ENCODE data around the gene SH3D19.
"Not testable (repeated sequence)": the region's sequence is repeated elsewhere in the genome, so short reads cannot be mapped to it uniquely, and the experiment has no call there.

Gene SH3D19

DNA sequence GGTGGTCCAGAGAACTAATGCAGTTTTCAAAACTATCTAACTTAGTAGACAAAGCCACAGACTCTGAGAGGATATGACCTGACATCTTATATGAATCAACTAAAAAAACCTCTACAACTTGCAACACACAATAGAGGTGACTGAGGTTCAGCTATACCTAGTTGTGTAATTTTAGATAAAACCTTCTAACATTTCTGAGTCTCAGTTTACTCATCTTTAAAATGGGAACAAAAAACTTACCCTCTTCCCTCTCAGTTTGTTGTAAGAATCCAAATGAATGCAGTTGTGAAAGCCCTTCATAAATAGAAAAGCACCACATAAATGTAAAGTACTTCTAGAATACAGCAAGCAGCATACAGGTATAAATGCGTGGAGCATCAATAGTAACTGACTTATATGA is 5.9 kb downstream of the SH3D19 start:
- no peak for DNase-seq

DNA sequence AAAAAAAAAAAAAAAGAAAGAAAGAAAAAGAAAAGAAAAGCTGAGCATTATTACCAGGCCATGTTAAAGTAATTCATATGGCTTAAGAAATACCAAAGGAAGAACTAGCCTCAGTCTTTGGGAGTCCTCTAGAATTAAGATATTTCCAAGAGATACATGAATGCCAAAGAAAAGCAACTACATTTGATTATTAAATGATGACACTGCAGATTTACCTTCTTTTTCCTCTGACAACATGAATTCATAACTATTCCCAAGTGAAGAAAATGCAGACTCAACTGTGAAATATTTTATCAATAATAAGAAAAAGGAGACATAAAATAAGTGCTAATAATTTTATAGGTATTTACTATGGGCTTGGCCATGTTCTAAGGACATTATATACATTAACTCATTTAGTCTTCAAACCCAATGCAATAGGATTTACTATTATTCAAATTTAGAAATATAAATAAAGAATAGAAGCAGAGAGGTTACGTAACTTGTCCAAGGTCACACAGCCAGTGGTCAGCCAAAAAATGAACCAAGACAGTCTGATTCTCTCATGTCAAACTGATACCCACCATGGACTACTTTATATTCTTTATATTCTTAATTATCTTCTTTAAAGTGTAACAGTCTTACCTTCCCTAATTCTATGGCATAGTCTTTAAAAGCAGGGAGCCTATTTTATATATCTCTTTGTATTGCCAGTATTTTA is 6.9 kb downstream of the SH3D19 start:
- no peak for DNase-seq

DNA sequence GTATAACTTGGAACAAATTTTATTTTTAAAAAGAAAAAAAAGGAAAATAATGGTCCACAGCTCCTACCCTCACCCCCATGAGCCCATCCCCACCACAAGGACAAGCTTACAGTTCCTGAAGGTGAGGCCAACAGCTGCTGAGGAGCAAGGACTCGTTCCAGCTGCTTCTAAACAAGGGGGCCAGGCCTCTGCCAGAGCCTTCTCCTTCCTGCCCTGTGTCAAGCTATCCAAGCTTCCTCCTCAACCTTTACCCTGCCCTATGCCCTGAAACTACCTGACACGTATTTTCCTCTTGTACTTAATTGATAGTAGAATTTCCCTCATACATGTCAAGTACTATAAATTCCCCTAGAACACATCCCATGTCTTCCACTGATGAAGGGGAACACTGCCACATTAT is 8.8 kb downstream of the SH3D19 start:
- DNase-seq: no peak

DNA sequence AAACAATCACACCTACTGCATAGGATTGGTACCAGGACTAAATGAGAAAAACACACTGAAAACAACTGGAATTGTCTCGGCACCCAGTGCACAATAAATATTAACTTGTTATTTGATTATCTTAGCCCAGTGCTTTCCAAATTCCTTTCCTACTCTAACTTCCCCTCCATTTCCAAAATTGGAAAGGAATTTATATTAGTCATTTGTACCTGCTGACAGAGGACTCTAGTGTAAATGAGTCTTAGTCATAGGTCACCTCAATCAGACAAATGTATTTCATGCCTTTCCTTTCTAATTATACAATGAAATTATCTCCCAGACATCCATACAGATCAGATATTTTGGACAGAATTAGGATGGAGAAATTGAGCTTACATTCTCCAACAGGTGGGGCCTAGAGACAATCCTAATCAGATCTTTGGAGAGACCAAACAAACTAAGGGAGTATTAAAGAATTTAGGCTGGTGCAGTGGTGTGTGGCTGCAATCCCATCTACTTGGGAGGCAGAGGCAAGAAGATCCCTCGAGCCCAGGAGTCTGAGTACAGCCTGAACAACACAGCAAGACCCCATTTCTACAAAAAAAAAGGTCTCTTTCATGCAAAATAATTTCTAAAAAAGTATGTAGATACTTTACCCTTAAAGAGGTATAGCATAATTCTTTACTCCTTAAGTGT is 10.1 kb downstream of the SH3D19 start:
- DNase-seq: no peak

DNA sequence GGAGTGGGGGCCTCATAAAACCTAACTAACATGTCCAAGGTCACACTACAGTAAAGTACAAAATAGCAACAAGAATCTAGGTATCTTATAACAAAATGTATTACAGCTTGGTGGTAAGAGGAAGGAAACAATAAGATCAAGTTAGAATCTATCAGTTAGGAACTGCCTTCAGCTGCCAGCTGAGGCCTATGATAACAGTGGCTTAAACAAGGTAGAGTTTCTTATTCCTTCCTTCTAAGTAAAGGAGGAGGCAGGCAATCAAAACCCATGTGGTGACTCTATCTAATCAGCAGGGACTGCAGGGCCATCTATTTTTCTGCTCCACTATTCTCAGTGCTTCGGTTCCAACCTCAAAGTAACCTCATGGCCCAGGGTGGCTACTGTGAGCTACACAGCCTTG is 10.9 kb downstream of the SH3D19 start:
- DNase-seq: no peak

DNA sequence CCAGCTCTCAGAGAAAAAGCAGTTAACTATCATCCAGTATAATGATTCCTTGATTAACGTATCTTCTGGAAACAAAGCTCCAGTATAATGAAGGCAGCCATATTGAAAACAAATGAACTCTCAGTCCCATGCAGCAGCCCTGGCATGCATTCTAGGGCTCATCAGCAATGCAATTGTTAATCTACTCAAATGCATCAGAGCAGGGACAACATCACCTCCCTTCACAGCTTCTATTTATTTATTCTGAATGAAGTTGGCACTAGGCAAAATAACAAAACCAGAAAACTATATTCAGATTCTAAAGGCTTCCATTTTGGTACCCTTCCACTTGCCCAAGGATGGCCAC is 11.4 kb downstream of the SH3D19 start:
- no peak for DNase-seq

DNA sequence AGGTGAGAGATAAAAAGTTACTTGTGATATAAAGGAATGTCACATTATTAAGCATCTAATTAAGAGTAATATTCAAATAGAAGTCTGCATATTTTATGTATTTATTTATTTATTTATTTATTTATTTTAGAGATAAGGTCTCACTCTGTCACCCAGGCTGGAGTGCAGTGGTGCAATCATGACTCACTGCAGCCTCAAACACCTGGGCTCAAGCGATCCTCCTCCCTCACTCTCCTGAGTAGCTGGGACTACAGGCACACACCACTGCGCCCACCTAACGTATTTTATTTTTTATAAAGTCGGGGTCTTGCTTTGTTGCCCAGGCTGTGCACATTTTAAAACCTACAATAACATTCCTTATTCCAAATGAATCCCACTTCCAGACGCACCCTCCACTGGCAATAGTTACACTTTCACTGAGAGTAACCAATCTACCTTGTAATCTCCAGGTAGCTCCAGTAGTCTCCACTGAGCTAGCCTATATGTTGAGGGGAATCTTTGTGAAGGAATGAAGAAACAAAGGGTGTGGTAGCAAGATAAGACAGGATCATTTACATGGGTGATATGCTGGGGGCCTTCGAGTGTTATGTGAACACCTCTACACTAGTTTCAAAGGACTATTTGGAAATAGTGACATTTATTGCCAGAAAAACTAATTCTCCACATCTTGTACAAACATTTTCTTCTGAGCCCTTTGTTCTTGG is 11.9 kb downstream of the SH3D19 start:
- DNase-seq: no peak

DNA sequence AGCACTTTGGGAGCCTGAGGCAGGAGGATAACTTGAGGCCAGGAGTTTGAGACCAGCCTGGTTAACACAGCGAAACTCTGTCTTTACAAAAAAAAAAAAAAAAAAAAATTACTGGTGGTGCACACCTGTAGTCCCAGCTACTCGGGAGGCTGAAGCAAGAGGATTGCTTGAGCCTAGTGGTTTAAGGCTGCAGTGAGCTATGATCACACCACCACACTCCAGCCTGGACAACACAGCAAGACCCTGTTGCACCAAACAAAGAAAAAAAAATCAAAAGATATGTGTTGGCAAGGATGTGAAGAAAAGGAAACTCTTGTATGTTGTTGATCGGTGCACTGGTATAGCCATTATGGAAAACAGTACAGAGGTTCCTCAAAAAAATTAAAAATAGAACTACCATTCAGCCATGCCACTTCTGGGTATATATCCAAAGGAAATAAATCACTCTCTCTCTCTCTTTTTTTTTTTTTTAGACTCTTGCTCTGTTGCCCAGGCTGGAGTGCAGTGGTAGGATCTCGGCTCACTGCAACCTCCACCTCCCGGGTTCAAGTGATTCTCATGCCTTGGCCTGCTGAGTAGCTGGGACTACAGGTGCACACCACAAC is 15.2 kb downstream of the SH3D19 start:
- no peak for DNase-seq

DNA sequence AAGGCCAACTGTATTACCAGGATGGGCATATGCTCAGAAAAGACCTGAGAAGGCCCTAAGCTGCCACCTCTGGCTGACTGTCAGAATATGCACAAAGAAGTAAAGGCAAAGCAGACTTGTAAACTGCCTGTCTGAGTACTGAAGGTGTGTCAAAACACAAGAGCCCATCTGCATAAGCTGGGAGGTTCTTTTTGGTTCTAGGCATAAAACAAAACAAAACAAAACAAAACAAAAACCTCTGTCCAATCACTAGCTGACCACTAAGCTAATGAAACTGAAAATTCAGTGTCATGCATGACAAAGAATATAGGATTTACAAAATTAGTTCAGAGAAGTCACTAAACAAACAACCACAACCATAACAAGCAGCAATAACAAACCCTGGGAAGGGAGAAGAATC is 20.6 kb downstream of the SH3D19 start:
- no peak for DNase-seq

DNA sequence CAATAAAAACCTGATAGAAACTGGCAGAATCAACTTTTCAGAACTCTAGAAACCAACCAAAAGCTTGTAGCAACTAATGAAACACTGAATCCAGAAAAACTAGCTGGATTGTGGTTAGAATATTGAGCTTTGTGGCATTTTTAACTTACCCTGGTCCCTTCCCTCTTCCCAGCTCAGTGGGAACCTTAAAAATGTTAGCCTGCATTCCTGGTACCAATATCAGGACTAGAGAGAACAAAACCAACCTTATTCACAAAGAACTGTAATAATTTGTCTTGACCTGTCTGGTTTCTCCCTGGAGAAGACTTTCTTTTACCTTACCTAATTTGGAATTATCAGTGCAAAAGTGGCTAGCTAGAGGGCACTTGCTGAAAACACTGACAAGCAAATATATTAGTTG is 21.2 kb downstream of the SH3D19 start:
- DNase-seq: no peak

DNA sequence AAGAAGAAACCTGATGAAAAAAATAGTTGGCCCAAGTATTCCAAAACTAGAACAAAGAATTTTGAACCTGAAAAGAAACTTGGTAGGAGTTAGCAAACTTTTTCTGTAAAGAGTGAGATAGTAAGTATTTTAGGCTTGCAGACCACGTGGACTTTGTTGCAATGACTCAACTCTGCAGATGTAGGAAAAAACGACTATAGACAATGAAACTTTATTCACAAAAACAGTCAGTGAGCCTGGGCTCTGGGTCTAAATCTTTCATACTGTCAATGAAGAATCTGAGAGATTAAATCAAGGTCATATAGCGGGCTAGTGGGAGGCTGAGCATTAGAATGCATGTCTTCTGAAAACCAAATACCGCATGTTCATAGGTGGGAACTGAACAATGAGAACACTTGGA is 23.0 kb downstream of the SH3D19 start:
- no peak for DNase-seq

DNA sequence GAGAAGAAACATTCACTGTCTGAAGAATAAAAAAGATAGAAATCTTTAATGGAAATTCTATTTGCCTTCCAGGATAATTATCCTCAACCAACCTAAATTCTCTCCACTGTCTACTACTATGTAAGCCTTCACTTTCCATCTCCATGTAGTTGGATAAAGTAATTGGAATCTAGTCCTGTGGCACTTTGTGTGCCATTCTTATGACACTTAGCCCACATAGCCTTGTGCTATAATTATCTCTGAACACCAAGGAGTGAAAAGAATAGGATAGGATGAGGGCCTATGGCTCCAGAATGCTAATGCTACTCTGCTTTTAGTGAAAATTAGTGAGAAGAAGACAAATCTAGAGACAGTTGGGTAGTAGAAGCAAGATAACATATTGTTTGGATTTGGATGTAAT is 28.2 kb downstream of the SH3D19 start:
- no peak for DNase-seq

DNA sequence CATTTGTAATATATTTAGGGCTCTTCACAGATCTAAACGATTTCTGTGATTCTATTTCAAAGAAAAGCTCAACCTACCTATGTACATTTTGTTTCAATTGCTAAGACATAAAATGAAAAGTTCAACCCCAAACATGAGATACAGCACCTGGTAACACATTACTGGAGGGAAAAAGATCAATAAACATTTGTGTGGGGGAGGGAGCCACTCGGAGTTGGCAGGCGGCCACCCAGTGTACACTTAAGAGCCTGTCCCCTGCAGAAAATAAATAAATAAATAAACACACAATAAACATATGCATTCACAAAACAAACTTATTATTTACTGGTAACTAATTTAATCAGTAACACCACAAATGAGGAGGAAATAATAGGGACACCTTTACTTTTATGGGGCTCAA is 29.2 kb downstream of the SH3D19 start:
- DNase-seq: no peak

DNA sequence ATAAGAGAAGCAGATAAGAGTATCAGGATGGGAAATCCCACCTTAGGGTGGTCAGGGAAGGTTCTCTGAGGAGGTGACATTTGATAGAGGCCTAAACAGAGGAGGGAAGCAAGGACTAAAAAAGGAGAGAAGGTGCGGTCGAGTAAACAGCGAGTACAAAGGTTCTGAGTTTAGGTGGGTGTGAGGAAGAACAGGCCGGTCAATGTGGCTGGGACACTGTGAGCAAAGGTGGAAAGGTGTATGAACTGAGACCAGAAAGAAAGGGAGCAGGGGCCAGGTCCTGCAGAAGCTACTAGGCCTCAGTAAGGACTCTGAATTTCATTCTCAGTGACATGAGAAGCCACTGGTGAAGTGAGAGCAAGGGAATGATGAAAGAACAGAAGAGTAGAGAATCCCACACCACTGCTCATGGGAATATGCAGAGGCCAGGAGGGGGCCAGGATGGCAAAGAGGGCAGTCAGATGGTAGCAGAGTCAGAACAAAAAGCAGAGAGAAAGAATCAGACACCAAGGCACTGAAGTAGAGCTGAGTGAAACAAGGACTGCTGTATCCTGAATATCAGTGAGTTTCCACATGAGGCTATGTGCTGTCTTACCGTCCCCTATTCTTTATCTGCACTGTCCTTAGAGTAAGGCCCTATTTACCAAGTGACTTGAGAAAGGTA is 30.4 kb downstream of the SH3D19 start:
- DNase-seq: no peak

DNA sequence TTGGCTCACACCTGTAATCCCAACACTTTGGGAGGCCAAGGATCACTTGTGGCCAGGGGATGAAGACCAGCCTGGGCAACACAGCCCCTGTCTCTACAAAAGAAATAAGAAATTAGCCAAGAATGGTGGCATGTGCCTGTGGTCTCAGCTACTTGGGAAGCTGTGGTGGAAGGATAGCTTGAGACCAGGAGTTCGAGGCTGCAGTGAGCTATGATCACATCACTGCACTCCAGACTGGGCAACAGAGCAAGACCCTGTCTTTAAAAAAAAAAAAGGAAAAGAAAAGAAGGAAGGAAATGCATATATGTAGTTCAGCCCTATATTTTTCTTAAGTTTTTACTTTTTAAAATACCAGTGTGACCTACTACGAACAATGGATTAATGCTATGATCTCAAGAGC is 33.4 kb downstream of the SH3D19 start:
- DNase-seq: no peak

DNA sequence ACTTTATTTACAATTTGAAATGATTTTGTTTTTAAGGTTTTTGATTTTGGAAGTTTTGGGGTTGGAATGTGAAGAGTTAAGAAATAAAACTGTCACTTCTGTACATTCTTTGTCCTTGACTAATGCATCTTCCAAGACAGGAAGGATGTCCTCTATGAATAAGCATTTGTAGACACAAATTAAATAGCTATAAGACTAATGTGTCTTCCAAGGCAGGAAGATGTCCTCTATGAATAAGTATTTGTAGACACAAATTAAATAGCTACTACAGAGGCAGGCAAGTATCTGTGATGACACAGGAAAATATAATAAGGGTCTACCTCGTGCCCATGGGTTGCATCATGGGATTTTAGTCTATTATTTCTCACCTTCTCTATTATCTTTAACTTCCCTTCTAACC is 33.9 kb downstream of the SH3D19 start:
- no peak for DNase-seq

DNA sequence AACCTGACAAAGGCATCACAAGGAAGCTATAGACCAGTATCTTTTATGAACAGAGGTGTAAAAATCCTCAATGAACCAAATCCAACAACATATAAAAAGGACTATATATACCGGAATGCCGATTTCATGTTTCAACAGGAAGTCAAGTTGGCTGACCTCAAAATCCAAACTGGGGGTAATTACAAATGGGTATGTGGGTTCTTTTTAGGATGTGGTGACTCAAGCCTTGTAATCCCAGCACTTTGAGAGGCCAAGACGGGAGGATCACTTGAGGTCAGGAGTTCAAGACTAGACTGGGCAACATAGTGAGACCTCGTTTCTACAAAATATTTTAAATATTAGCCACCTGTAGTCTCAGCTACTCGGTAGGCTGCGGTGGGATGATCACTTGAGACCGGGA is 38.0 kb downstream of the SH3D19 start:
- DNase-seq: no peak

DNA sequence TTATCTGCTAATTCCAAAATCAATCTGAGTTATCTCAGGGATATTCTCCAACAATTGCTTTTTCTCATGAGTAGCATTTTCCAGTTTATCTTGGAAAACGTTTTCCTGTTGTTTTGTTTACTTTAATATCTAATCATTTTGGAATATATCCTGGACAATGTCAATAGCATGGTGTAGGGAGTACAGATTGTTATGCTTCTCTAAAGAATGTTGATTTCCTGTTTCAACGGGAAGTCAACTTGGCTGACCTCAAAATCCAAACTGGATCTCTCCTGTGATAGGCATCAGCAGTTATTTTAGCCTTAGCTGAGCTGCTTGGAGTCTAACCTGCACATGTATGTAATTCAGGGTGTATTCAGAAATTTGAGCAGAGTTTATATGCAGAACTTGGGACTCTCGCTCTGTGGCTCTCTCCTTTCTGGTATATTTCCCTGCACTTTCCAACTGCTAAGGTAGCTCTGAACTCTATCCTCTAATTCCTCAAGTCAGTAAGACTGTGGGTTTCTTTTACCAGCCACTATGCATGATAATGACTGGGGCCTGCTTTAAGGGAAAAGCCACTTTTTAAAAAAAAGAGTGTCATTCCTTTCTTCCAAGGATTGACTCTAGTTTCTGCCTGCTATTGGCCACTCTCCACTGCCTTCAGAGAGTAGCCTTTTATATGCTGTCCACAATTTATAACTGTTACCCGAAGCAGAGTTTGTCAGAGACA is 40.7 kb downstream of the SH3D19 start:
- DNase-seq: no peak

DNA sequence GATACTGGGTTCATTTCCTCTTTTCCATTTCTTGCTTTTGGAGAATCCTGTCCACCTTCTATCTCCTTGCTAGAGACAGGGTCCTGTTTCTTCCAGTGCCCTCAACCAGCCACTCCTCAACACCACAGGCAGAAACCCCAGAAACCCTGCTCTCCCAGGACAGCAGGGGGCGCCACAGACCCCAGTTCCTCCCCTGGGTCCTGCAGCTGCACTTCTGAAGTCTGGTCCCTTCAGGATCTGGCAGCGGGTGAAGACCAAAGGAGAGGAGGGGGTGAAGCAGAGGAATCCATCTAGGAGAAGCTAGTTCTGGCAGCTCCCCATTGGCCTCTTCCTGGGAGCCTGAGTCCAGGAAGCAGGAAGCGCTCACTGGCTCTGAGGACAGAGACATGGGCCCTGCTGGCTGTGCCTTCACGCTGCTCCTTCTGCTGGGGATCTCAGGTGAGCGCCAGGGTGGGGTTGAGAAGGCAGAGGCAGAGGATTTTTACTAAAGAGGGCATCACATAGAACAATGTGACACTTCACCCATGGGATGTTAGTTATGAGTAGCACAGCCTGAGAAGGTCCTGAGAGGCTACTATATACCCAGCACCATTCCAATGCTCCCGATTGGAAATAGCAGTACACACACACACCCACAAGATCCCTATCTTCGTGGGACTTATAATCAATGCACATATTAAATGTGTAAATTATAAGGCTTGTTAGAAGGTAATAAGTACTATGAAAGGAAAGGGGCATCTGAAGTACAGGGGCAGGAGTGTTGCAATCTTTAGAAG is 48.4 kb downstream of the SH3D19 start, which contains the start of gene PRSS48:
PRSS48 (plus strand) TSS at position 375 of the 776 bp plus-strand sequence; CDS start at position 387, 12 bp downstream.
- DNase-seq: peak; percentile 4

DNA sequence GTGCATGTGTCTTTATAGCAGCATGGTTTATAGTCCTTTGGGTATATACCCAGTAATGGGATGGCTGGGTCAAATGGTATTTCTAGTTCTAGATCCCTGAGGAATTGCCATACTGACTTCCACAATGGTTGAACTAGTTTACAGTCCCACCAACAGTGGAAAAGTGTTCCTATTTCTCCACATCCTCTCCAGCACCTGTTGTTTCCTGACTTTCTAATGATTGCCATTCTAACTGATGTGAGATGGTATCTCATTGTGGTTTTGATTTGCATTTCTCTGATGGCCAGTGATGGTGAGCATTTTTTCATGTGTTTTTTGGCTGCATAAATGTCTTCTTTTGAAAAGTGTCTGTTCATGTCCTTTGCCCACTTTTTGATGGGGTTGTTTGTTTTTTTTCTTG is 56.5 kb downstream of the SH3D19 start:
- not testable (repeated sequence) for DNase-seq

DNA sequence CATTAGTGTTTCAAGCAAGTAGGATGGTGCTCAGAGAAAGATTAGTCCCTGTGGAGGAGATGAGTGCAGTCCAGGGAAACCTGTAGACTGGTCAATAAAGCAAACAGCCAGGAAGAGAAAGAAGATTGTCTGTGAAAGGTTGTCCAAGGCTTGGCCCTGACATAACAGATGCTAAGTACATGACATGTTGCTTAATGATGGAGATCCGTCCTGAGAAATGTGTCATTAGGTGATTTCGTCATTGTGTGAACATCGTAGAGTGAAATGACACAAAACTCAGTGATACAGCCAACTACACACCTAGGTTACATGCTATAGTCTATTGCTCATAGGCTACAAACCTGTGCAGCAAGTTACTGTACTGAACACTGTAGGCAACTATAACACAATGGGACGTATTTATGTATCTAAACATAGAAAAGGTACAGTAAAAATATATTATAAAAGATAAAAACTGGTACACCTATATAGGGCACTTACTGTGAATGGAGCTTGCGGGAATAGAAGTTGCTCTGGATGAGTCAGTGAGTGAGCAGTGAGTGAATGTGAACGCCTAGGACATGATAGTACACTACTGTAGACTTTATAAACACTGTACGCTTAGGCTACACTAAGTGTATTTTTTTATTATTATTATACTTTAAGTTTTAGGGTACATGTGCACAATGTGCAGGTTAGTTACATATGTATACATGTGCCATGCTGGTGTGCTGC is 57.4 kb downstream of the SH3D19 start:
- DNase-seq: no peak
